NCI-H1048 (cell line): ENCODE results near the gene LRRFIP2.
"Not testable (repeated sequence)": the region's sequence is repeated elsewhere in the genome, so short reads cannot be mapped to it uniquely, and the experiment has no call there.

ENCODE experiments used
- DNase-seq: peaks from one replicate; lab custom pipeline; 2025; lab: John Stamatoyannopoulos, UW

Gene LRRFIP2

GRCh38 chr3:37143821-37144220, 30.6 kb downstream of the LRRFIP2 start:
- DNase-seq = no peak

- no peak for DNase-seq
Measured at GRCh38 chr3:37141676-37142075, 32.7 kb downstream of the LRRFIP2 start.

- no peak for DNase-seq
Measured at GRCh38 chr3:37140899-37141541, 33.4 kb downstream of the LRRFIP2 start.

GRCh38 chr3:37139567-37140052, 34.8 kb downstream of the LRRFIP2 start:
- DNase-seq = no peak

GRCh38 chr3:37138816-37139215, 35.6 kb downstream of the LRRFIP2 start:
- no peak for DNase-seq

GRCh38 chr3:37137516-37137915, 36.9 kb downstream of the LRRFIP2 start:
- no peak for DNase-seq

- no peak for DNase-seq
Measured at GRCh38 chr3:37136067-37136466, 38.3 kb downstream of the LRRFIP2 start.

- no peak for DNase-seq
Measured at GRCh38 chr3:37135561-37135960, 38.8 kb downstream of the LRRFIP2 start.

GRCh38 chr3:37132334-37132733, 42.0 kb downstream of the LRRFIP2 start:
- no peak for DNase-seq

GRCh38 chr3:37131860-37132144, 42.6 kb downstream of the LRRFIP2 start:
- no peak for DNase-seq

GRCh38 chr3:37130984-37131859, 43.2 kb downstream of the LRRFIP2 start:
- DNase-seq = no peak

GRCh38 chr3:37130448-37130847, 43.9 kb downstream of the LRRFIP2 start:
- DNase-seq = no peak

GRCh38 chr3:37129871-37130270, 44.5 kb downstream of the LRRFIP2 start:
- no peak for DNase-seq

GRCh38 chr3:37127340-37127739, 47.0 kb downstream of the LRRFIP2 start:
- no peak for DNase-seq

GRCh38 chr3:37126856-37127255, 47.5 kb downstream of the LRRFIP2 start:
- DNase-seq = no peak

GRCh38 chr3:37125195-37126073, 48.9 kb downstream of the LRRFIP2 start:
- no peak for DNase-seq

GRCh38 chr3:37124435-37124834, 49.9 kb downstream of the LRRFIP2 start:
- DNase-seq = no peak

- DNase-seq = no peak
Measured at GRCh38 chr3:37123292-37123691, 51.1 kb downstream of the LRRFIP2 start.

GRCh38 chr3:37122069-37122468, 52.3 kb downstream of the LRRFIP2 start:
- DNase-seq = not testable (repeated sequence)

- no peak for DNase-seq
Measured at GRCh38 chr3:37118163-37118562, 56.2 kb downstream of the LRRFIP2 start.

GRCh38 chr3:37117548-37117947, 56.8 kb downstream of the LRRFIP2 start:
- no peak for DNase-seq

- DNase-seq = no peak
Measured at GRCh38 chr3:37116998-37117397, 57.4 kb downstream of the LRRFIP2 start.

- DNase-seq = no peak
Measured at GRCh38 chr3:37115446-37115845, 58.9 kb downstream of the LRRFIP2 start.
